Esophagus muscularis mucosa (tissue), 4 donors: ENCODE measurements around the gene SEC16A. TPM values are rescaled to one million over a fixed set of nuclear protein-coding genes. Genes with fewer than 3 reads are reported as not detected.

Source experiments
- DNase-seq: peaks from one replicate; pipeline ENCODE4 v3.0.0-alpha.2; 2017; ENCODE audit errors: extremely low spot score
- H3K27ac ChIP-seq, 4 donors: fragments of 200-600 bp; sonication (generic); replicated peaks in 1 of 4; 1 replicate in 3 of 4; 2 replicates in 1 of 4; pipeline ENCODE4 v1.5.1; 2016 to 2019; ENCODE audit warnings: mild to moderate bottlenecking in 1 of 4
- H3K27me3 ChIP-seq, 4 donors: fragments of 200-600 bp; sonication (generic); one replicate each; pipeline versions ENCODE4 v1.5.1 to v1.6.0; 2016 to 2019
- H3K36me3 ChIP-seq, 4 donors: fragments of 200-600 bp; sonication (generic); one replicate each; pipeline ENCODE4 v1.5.1; 2016 to 2019
- H3K4me1 ChIP-seq, 4 donors: fragments of 200-600 bp; sonication (generic); one replicate each; pipeline ENCODE4 v1.5.1; 2016 to 2019
- H3K4me3 ChIP-seq, 4 donors: fragments of 200-600 bp; sonication (generic); 1 replicate in 2 of 4; 2 replicates in 2 of 4; pipeline ENCODE4 v1.5.1; 2016 to 2019; ENCODE audit warnings: mild to moderate bottlenecking in 4 of 4, moderate library complexity in 1 of 4
- H3K9me3 ChIP-seq, 4 donors: fragments of 200-600 bp; sonication (generic); 1 replicate in 3 of 4; 2 replicates in 1 of 4; pipeline ENCODE4 v1.5.1; 2016 to 2019
- CTCF ChIP-seq, 3 experiments: fragments of 200-600 bp in 2 of 3; fragments of 450-650 bp in 1 of 3; sonication (generic) in 2 of 3; IDR thresholded peaks; one replicate each; pipeline ENCODE4 v1.5.1; 2017 to 2019; ENCODE audit warnings: antibody characterized with exemption in 3 of 3, mild to moderate bottlenecking in 2 of 3, moderate library complexity in 1 of 3
- EP300 ChIP-seq: sonication (generic); formaldehyde crosslinking; IDR thresholded peaks from one replicate; pipeline ENCODE4 v1.6.1; 2017; ENCODE audit warnings: antibody characterized with exemption
- POLR2A ChIP-seq: fragments of 450-650 bp; IDR thresholded peaks from one replicate; pipeline ENCODE4 v1.6.1; 2017; ENCODE audit warnings: antibody characterized with exemption, moderate library complexity, mild to moderate bottlenecking, low read depth
- POLR2AphosphoS5 ChIP-seq, 2 donors: sonication (generic); formaldehyde crosslinking; IDR thresholded peaks; one replicate each; pipeline ENCODE4 v1.6.1; 2017; ENCODE audit warnings: antibody characterized with exemption in 2 of 2
- WGBS: methylation state at CpG from one replicate; pipeline ENCODE4 v1.1.5; 2018; 5-methylcytosine and 5-hydroxymethylcytosine counted together
- intact Hi-C: fragments of 100-400 bp; cut with DNase I; formaldehyde crosslinking; loops from one replicate; pipeline ENCODE4 v1.15.1; 2023
- total RNA-seq, 4 donors: library from RNA; depleted of rRNA; stranded (reverse); fragments of >200 nt; gene quantifications; one replicate each; pipeline versions ENCODE4 v1.1.0 to v1.2.1, GENCODE V29; 2016

The SEC16A gene
- total RNA-seq, 4 donors from 2014 or later = 43.2 to 62.3 (median 51.3) TPM

GRCh38 chr9:136404801-136405136 lies 78.1 kb downstream of the SEC16A start:
- TF ChIP-seq CTCF (IDR thresholded peaks at IDR 0.05) = no peak
- TF ChIP-seq POLR2A = no peak
- TF ChIP-seq POLR2AphosphoS5 (IDR thresholded peaks at IDR 0.05) = no peak
- no peak for TF ChIP-seq EP300
- no peak overlapping the region for H3K27ac ChIP-seq
- no peak for DNase-seq
- no peak overlapping the region for H3K4me3 ChIP-seq
- peaks cover 16 to 61% (median 55%) of the 10 kb centered on the region in 4 donors for H3K36me3 ChIP-seq
- intact Hi-C loops = no loop called here
- no peaks in the 10 kb centered on the region for H3K27me3 ChIP-seq
- H3K4me1 ChIP-seq = peaks cover 15 to 22% (median 20%) of the 10 kb centered on the region in 4 donors
- WGBS = 91% methylated on average over 11 of the region's 14 CpGs
- H3K9me3 ChIP-seq = no peaks in the 10 kb centered on the region

DNA sequence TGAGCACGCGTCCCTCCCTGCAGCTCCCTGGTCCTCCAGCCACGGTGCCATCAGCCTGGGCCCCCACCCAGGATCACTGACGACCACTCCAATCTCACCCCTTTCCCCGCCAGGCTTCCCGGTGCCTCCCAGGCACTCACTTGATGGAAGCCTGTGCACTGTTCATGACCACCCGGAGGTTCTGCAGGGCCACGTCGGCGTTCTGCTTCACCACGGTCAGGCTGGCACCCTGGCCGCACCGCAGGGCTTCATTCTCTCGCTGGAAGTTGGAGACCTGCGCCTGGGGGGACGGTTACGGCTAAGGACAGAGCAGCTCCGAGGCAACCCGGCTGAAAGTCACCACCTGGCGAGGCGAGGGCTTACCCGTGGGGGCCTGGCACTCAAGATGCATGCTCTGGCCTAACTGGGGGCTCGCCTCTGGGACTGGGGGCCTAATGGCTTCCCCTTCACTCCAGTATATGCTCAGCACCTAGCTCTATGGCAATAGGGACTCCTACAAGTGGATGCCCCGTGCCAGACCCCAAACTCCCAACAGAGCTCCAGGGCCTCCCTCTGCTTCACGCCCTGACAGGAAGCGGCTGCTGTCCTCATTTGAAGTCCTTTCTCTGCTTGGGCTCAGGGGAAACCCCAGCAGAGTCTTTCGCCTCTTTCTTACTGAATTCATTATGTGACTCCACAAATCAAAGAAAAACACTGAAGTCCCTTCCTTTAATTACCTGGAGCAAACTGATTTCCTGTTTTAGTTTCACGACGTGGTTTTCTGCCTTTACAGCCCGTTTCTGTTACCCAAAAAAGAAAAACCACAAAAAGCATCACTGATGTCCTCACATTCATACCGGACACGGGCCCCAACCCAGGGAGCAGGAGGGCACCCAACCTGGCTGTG lies 78.7 kb downstream of the SEC16A start:
- WGBS = 89% methylated on average over 23 of the region's 32 CpGs
- Histone ChIP-seq H3K9me3 (no peaks in the 10 kb centered on the region), H3K4me3 (no peak overlapping the region), H3K36me3 (peaks cover 16 to 61% (median 55%) of the 10 kb centered on the region in 4 donors), H3K27ac (no peak overlapping the region), H3K4me1 (peaks cover 12 to 21% (median 19%) of the 10 kb centered on the region in 4 donors), H3K27me3 (no peaks in the 10 kb centered on the region)
- TF ChIP-seq CTCF (IDR thresholded peaks at IDR 0.05) = no peak
- no peak for TF ChIP-seq EP300
- no peak for TF ChIP-seq POLR2A
- TF ChIP-seq POLR2AphosphoS5 (IDR thresholded peaks at IDR 0.05) = no peak
- intact Hi-C loops = no loop called here
- no peak for DNase-seq

- peaks cover 16 to 61% (median 56%) of the 10 kb centered on the region in 4 donors for H3K36me3 ChIP-seq
- no peak overlapping the region for H3K27ac ChIP-seq
- WGBS = 97% methylated on average over 5 of the region's 5 CpGs
- DNase-seq = no peak
- H3K4me1 ChIP-seq = peaks cover 16 to 21% (median 19%) of the 10 kb centered on the region in 4 donors
- H3K27me3 ChIP-seq = no peaks in the 10 kb centered on the region
- TF ChIP-seq POLR2A = no peak
- TF ChIP-seq EP300 = no peak
- no peak for TF ChIP-seq CTCF (IDR thresholded peaks at IDR 0.05)
- no peak for TF ChIP-seq POLR2AphosphoS5 (IDR thresholded peaks at IDR 0.05)
- intact Hi-C loops = no loop called here
- no peak overlapping the region for H3K4me3 ChIP-seq
- H3K9me3 ChIP-seq = no peaks in the 10 kb centered on the region
Measured at GRCh38 chr9:136403538-136403914, 79.3 kb downstream of the SEC16A start.

DNA sequence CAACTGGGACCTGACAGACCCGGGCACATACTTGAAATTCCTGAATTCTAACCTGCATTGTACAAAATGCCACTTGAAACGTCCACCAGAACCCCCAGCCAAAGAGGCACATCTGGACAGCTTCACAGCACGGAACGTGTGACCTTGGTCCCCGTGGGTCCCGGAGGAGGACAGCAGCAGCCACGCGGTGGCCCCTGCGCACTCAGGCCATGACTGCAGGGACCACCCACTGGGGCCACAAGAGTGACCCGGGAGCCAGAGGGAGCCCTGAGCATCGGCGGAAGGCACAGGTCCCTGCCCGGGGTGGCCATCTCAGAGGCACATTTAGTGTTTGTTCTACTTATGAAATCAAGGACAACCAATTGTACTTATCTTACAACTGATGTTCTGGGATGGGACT lies 80.8 kb downstream of the SEC16A start:
- H3K4me1 ChIP-seq = peaks cover 18 to 25% (median 24%) of the 10 kb centered on the region in 4 donors
- peaks cover 18 to 65% (median 62%) of the 10 kb centered on the region in 4 donors for H3K36me3 ChIP-seq
- intact Hi-C loops = no loop called here
- H3K27ac ChIP-seq = no peak overlapping the region
- TF ChIP-seq CTCF (IDR thresholded peaks at IDR 0.05) = no peak
- TF ChIP-seq EP300 = no peak
- no peak for TF ChIP-seq POLR2A
- no peak for TF ChIP-seq POLR2AphosphoS5 (IDR thresholded peaks at IDR 0.05)
- 84% methylated on average over 11 of the region's 13 CpGs for WGBS
- no peaks in the 10 kb centered on the region for H3K27me3 ChIP-seq
- no peak for DNase-seq
- no peak overlapping the region for H3K4me3 ChIP-seq
- H3K9me3 ChIP-seq = no peaks in the 10 kb centered on the region
